ENCODE data around the gene TMSB4X. TPM values are rescaled to one million over a fixed set of nuclear protein-coding genes. Genes with fewer than 3 reads are reported as not detected.

TMSB4X gene
- total and polyA plus RNA-seq, 2 of the 4 experiments (the other 2 are of a cell fraction) = 4,648 to 11,116 TPM

DNA sequence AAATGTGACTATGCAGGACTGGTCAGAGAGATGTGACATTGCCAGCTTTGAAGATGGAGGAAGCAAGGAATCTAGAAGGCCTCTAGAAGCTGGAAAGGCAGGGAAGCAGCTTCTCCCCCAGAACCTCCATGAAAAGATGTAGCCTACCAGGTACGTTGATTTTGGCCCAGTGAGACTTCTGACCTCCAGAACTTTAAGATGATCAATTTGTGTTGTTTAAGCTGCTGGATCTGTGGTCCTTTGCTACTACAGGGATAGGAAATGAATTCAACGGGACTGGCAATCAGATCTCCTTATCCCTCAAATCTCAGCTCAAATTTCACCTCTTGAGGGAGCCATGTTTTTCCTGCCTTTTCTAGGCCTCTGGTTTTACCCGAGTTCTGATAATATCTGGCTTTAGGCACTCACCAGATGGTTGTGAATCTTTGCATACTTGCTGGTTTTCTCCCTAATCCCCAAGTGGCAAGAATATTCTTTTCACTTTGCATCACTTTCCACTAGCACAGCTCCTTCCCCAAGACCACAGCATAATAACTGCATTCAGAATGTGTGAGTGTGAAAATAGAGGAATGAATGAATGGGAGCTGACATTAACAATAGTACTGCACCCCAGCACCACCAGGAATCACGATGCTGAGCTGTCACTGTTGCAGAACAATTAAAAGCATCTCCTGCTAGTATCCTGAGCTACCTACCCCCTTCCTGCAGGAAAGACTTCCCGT, 25.5 kb upstream of the TMSB4X start:
- intact Hi-C loops (cut with micrococcal nuclease) (loop anchor here (10.0 kb wide), 1 partner anchor 695 kb away; no protein-coding TSS in a partner anchor), in situ Hi-C loops (cut with MboI; ENCODE audit: low sequenced_read_pairs) (no loop called here), dilution Hi-C loops (cut with HindIII; ENCODE audit: low sequenced_read_pairs, unreplicated experiment) (no loop called here)
- peaks cover 7% of the 10 kb centered on the region; the same call in 1 of the 2 replicates for H3K9me1 ChIP-seq (ENCODE audit: insufficient read depth, low read length)
- H3K79me1 ChIP-seq (ENCODE audit: low read depth in 1 of 2, low read length in 2 of 2) = peaks cover 0 to 13% of the 10 kb centered on the region in 2 experiments; a peak in 3 of 4 replicates
- TF ChIP-seq RFX5 (IDR thresholded peaks at IDR 0.05; ENCODE audit: low read depth, low read length) (no peak), MXI1 (IDR thresholded peaks at IDR 0.05; ENCODE audit: borderline replicate concordance, low read depth, low read length) (no peak), CHD1 (IDR thresholded peaks at IDR 0.05; ENCODE audit: low read depth, low read length) (no peak), RCOR1 (IDR thresholded peaks at IDR 0.05; ENCODE audit: insufficient replicate concordance, low read length) (no peak), RAD21 (IDR thresholded peaks at IDR 0.05; ENCODE audit: low read length) (no peak), MAFK (IDR thresholded peaks at IDR 0.05; ENCODE audit: low read depth, low read length) (no peak), MAZ (IDR thresholded peaks at IDR 0.05; ENCODE audit: borderline replicate concordance, low read depth, low read length) (no peak)
- TF ChIP-seq, protein P1, sequence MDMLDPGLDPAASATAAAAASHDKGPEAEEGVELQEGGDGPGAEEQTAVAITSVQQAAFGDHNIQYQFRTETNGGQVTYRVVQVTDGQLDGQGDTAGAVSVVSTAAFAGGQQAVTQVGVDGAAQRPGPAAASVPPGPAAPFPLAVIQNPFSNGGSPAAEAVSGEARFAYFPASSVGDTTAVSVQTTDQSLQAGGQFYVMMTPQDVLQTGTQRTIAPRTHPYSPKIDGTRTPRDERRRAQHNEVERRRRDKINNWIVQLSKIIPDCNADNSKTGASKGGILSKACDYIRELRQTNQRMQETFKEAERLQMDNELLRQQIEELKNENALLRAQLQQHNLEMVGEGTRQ (IDR thresholded peaks at IDR 0.05; ENCODE audit: low read depth, low read length) = no peak
- TF ChIP-seq, protein P2, sequence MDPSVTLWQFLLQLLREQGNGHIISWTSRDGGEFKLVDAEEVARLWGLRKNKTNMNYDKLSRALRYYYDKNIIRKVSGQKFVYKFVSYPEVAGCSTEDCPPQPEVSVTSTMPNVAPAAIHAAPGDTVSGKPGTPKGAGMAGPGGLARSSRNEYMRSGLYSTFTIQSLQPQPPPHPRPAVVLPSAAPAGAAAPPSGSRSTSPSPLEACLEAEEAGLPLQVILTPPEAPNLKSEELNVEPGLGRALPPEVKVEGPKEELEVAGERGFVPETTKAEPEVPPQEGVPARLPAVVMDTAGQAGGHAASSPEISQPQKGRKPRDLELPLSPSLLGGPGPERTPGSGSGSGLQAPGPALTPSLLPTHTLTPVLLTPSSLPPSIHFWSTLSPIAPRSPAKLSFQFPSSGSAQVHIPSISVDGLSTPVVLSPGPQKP (IDR thresholded peaks at IDR 0.05; ENCODE audit: borderline replicate concordance, low read depth, low read length) = no peak
- peak overlapping the region; percentile 53; the same call in 1 of the 3 replicates for H2BK15ac ChIP-seq (ENCODE audit: low read depth, low read length)
- peak overlapping the region; percentile 72 for H3K18ac ChIP-seq (ENCODE audit: low read depth, low read length)
- peak overlapping the region; percentile 58; the same call in 1 of the 2 replicates for H3K27ac ChIP-seq (ENCODE audit: insufficient read depth, low read length)
- H3K9me3 ChIP-seq (ENCODE audit: control insufficient read depth, insufficient read depth, low read length) = no peaks in the 10 kb centered on the region
- peak overlapping the region; percentile 33 for H2AK9ac ChIP-seq (replicated peaks; ENCODE audit: low read depth, low read length, poor library complexity)
- peaks cover 14% of the 10 kb centered on the region for H3K4me1 ChIP-seq (ENCODE audit: control insufficient read depth, insufficient read depth, low read length)
- peak overlapping the region; percentile 44; the same call in 1 of the 2 replicates for H3K4me2 ChIP-seq (ENCODE audit: low read depth, low read length)
- no peaks in the 10 kb centered on the region for H3K36me3 ChIP-seq (ENCODE audit: control insufficient read depth, insufficient read depth, low read length)
- H2BK120ac ChIP-seq (ENCODE audit: low read depth, low read length) = peak overlapping the region; percentile 80
- no peak overlapping the region for H3K4me3 ChIP-seq (ENCODE audit: insufficient read depth, low read depth, low read length)
- H3K9ac ChIP-seq (ENCODE audit: low read depth, low read length) = peak overlapping the region; percentile 38; the same call in 1 of the 2 replicates
- H3K4ac ChIP-seq (ENCODE audit: low read depth, low read length) = peak overlapping the region; percentile 61
- H4K8ac ChIP-seq (ENCODE audit: low read depth in 2 of 2, low read length in 2 of 2) = peak overlapping the region; percentile 40 to 67; a peak in 3 of 4 replicates
- peak overlapping the region; percentile 48; the same call in 1 of the 2 replicates for H2AK5ac ChIP-seq (ENCODE audit: low read depth, low read length)
- no peak overlapping the region for H3K56ac ChIP-seq (ENCODE audit: extremely low read depth, insufficient read depth, low read length)
- H3K14ac ChIP-seq (replicated peaks; ENCODE audit: low read depth, low read length) = peak overlapping the region; percentile 38
- DNase-seq = peak; percentile 41
- peak overlapping the region; percentile 39; the same call in 1 of the 2 replicates for H3K23ac ChIP-seq (ENCODE audit: low read depth, low read length)
- WGBS, 2 experiments (ENCODE audit: extremely low coverage in 2 of 2, insufficient read length in 1 of 2) = 20% methylated on average over 1 of the region's 5 CpGs; no CpG with 5 or more reads in 1 of the 2 experiments
- ChIA-PET POLR2A (ENCODE audit: unreplicated experiment) (no interaction called here), CTCF (interaction anchor here (1.2 kb wide), 1 partner anchor 133 kb away, joined by 3 read pairs; no protein-coding TSS in a partner anchor)
- H4K20me1 ChIP-seq (ENCODE audit: insufficient read depth, low read length) = no peaks in the 10 kb centered on the region
- H2AFZ ChIP-seq (replicated peaks; ENCODE audit: low read length, poor library complexity) = peak overlapping the region; percentile 57
- H3K27me3 ChIP-seq (ENCODE audit: control insufficient read depth, insufficient read depth, low read length) = no peaks in the 10 kb centered on the region
- peak overlapping the region; percentile 59; the same call in 1 of the 2 replicates for H2BK20ac ChIP-seq (ENCODE audit: low read depth, low read length)
- H4K5ac ChIP-seq (ENCODE audit: low read depth, low read length) = peak overlapping the region; percentile 67
- peak; percentile 24 for ATAC-seq (ENCODE audit: low read depth)
- H4K91ac ChIP-seq (ENCODE audit: insufficient read depth, low read depth, low read length) = peak overlapping the region; percentile 73
- peak overlapping the region; percentile 79 for H2BK5ac ChIP-seq (ENCODE audit: low read depth, low read length, poor library complexity, severe bottlenecking)
- BruUV-seq (replicated peaks) = no TSS peak
